CD14-positive monocyte (primary cell): ENCODE results near the gene CHKA. TPM values are rescaled to one million over a fixed set of nuclear protein-coding genes. Genes with fewer than 3 reads are reported as not detected.

Source experiments
- DNase-seq, 3 donors: peaks; one replicate each; pipeline ENCODE4 v3.0.0-alpha.2; 2011 to 2022
- H2AFZ ChIP-seq: 2 replicates; pipeline ENCODE4 v1.6.0; 2012; ENCODE audit warnings: mild to moderate bottlenecking, low read depth, low read length, inconsistent platforms; ENCODE audit not compliant: insufficient read depth, poor library complexity, severe bottlenecking
- H3K27ac ChIP-seq, 2 donors: 1 replicate in 1 of 2; 2 replicates in 1 of 2; pipeline ENCODE4 v1.5.1; 2012 to 2013; ENCODE audit warnings: low read length in 2 of 2, control low read depth in 1 of 2, inconsistent platforms in 1 of 2, low read depth in 1 of 2, mild to moderate bottlenecking in 1 of 2
- H3K27me3 ChIP-seq, 2 donors: one replicate each; pipeline versions ENCODE4 v1.6.0 to v1.6.1; 2011 to 2013; ENCODE audit warnings: low read length in 2 of 2; ENCODE audit not compliant: control insufficient read depth in 2 of 2, insufficient read depth in 2 of 2
- H3K36me3 ChIP-seq, 2 donors: replicated peaks in 1 of 2; 1 replicate in 1 of 2; 2 replicates in 1 of 2; pipeline versions ENCODE4 v1.5.1 to v1.6.1; 2012 to 2013; ENCODE audit warnings: low read length in 2 of 2, control low read depth in 1 of 2, inconsistent platforms in 1 of 2, mild to moderate bottlenecking in 1 of 2; ENCODE audit not compliant: insufficient read depth in 2 of 2, control insufficient read depth in 1 of 2
- H3K4me1 ChIP-seq, 2 donors: 1 replicate in 1 of 2; 2 replicates in 1 of 2; pipeline versions ENCODE4 v1.5.1 to v1.6.1; 2012 to 2013; ENCODE audit warnings: low read length in 2 of 2, control low read depth in 1 of 2, inconsistent platforms in 1 of 2, mild to moderate bottlenecking in 1 of 2, moderate library complexity in 1 of 2; ENCODE audit not compliant: insufficient read depth in 2 of 2, control insufficient read depth in 1 of 2
- H3K4me2 ChIP-seq: replicated peaks from 2 replicates; pipeline ENCODE3; 2012; ENCODE audit warnings: low read length, moderate library complexity, mild to moderate bottlenecking; ENCODE audit not compliant: poor library complexity, severe bottlenecking; ENCODE audit errors: extremely low read depth
- H3K4me3 ChIP-seq, 3 experiments: fragments of 200-600 bp in 1 of 3; sonication (generic) in 1 of 3; replicated peaks in 1 of 3; 1 replicate in 2 of 3; 2 replicates in 1 of 3; pipeline ENCODE4 v1.5.1; 2011 to 2013; ENCODE audit warnings: low read length in 3 of 3, mild to moderate bottlenecking in 3 of 3, control low read depth in 2 of 3, low read depth in 2 of 3, inconsistent platforms in 1 of 3, moderate library complexity in 1 of 3
- H3K79me2 ChIP-seq: 2 replicates; pipeline ENCODE4 v1.6.0; 2012; ENCODE audit warnings: mild to moderate bottlenecking, control low read depth, inconsistent platforms, low read length, moderate library complexity; ENCODE audit not compliant: insufficient read depth
- H3K9ac ChIP-seq: 2 replicates; pipeline ENCODE4 v1.6.0; 2017; ENCODE audit warnings: low read length, mild to moderate bottlenecking; ENCODE audit not compliant: insufficient read depth, poor library complexity, severe bottlenecking
- H3K9me3 ChIP-seq, 2 donors: replicated peaks in 1 of 2; 1 replicate in 1 of 2; 2 replicates in 1 of 2; pipeline versions ENCODE4 v1.5.1 to v1.6.1; 2012 to 2013; ENCODE audit warnings: low read length in 2 of 2, control low read depth in 1 of 2; ENCODE audit not compliant: control insufficient read depth in 1 of 2, insufficient read depth in 1 of 2
- H4K20me1 ChIP-seq: 2 replicates; pipeline ENCODE4 v1.6.0; 2012; ENCODE audit warnings: mild to moderate bottlenecking, low read length, control low read depth, moderate library complexity; ENCODE audit not compliant: insufficient read depth
- H3K27ac Mint-ChIP-seq, 7 donors: one replicate each; pipeline ENCODE4 v1.8.0; 2020; ENCODE audit warnings: mild to moderate bottlenecking in 7 of 7, mixed read lengths in 7 of 7, moderate library complexity in 6 of 7, inconsistent platforms in 2 of 7
- H3K27me3 Mint-ChIP-seq, 3 donors: one replicate each; pipeline ENCODE4 v1.8.0; 2021 to 2022; ENCODE audit warnings: low read depth in 3 of 3, mild to moderate bottlenecking in 3 of 3, mixed read lengths in 3 of 3, moderate library complexity in 3 of 3, inconsistent platforms in 1 of 3
- H3K36me3 Mint-ChIP-seq, 2 donors: one replicate each; pipeline ENCODE4 v1.8.0; 2020; ENCODE audit warnings: mixed read lengths in 2 of 2, inconsistent platforms in 1 of 2, mild to moderate bottlenecking in 1 of 2
- H3K4me1 Mint-ChIP-seq: one replicate; pipeline ENCODE4 v1.8.0; 2020; ENCODE audit warnings: mild to moderate bottlenecking, mixed read lengths
- H3K4me3 Mint-ChIP-seq, 2 donors: one replicate each; pipeline ENCODE4 v1.8.0; 2020; ENCODE audit warnings: mild to moderate bottlenecking in 2 of 2, mixed read lengths in 2 of 2, moderate library complexity in 1 of 2
- H3K9me3 Mint-ChIP-seq, 7 donors: one replicate each; pipeline ENCODE4 v1.8.0; 2020 to 2022; ENCODE audit warnings: mixed read lengths in 7 of 7, mild to moderate bottlenecking in 6 of 7, moderate library complexity in 6 of 7, inconsistent platforms in 2 of 7
- WGBS: methylation state at CpG from one replicate; pipeline ENCODE4 v1.1.5; 2013; ENCODE audit warnings: missing lambda C conversion rate; ENCODE audit not compliant: insufficient coverage; 5-methylcytosine and 5-hydroxymethylcytosine counted together
- intact Hi-C, 2 donors: fragments of 100-400 bp; cut with micrococcal nuclease; formaldehyde crosslinking; loops; one replicate each; pipeline versions ENCODE4 v1.15.0 to v1.15.1; 2023
- polyA plus RNA-seq, 3 donors: library from polyadenylated mRNA; depleted of rRNA in 1 of 3; unstranded in 2 of 3; stranded (reverse) in 1 of 3; fragments of 300-500 nt in 2 of 3; fragments of >200 nt in 1 of 3; fragmentation: Illumina TruSeq in 2 of 3; gene quantifications; 1 replicate in 2 of 3; 2 replicates in 1 of 3; pipeline ENCODE4 v1.2.3, GENCODE V29; 2012 to 2021
- TF ChIP-seq, protein P1 (sequence below): fragments of 200-600 bp; IDR thresholded peaks from one replicate; pipeline ENCODE4 v1.8.0; 2022; ENCODE audit warnings: antibody characterized with exemption, mild to moderate bottlenecking

Gene CHKA
- polyA plus RNA-seq, 3 donors, result 2.8 to 20.9 (median 5.7) TPM

GRCh38 chr11:68016161-68016903, 104.9 kb downstream of the CHKA start:
- peaks cover 38 to 66% of the 10 kb centered on the region in 2 donors for H3K36me3 ChIP-seq
- peak overlapping the region; percentile 17 for H3K9ac ChIP-seq
- Mint-ChIP-seq H3K27me3 (peaks cover 0 to 3% (median 2%) of the 10 kb centered on the region in 3 donors), H3K4me1 (peaks cover 43% of the 10 kb centered on the region), H3K36me3 (peaks cover 45 to 72% of the 10 kb centered on the region in 2 donors), H3K9me3 (no peaks in the 10 kb centered on the region), H3K27ac (peak overlapping the region in 4 of 7 donors; percentile 20 to 52 (median 41)), H3K4me3 (no peak overlapping the region)
- intact Hi-C loops, result no loop called here
- no peaks in the 10 kb centered on the region for H3K27me3 ChIP-seq
- H3K79me2 ChIP-seq, result peaks cover 43% of the 10 kb centered on the region
- peak overlapping the region in 1 of 2 donors; percentile 14 for H3K27ac ChIP-seq
- H3K4me1 ChIP-seq, result peaks cover 37 to 39% of the 10 kb centered on the region in 2 donors
- TF ChIP-seq, protein P1, sequence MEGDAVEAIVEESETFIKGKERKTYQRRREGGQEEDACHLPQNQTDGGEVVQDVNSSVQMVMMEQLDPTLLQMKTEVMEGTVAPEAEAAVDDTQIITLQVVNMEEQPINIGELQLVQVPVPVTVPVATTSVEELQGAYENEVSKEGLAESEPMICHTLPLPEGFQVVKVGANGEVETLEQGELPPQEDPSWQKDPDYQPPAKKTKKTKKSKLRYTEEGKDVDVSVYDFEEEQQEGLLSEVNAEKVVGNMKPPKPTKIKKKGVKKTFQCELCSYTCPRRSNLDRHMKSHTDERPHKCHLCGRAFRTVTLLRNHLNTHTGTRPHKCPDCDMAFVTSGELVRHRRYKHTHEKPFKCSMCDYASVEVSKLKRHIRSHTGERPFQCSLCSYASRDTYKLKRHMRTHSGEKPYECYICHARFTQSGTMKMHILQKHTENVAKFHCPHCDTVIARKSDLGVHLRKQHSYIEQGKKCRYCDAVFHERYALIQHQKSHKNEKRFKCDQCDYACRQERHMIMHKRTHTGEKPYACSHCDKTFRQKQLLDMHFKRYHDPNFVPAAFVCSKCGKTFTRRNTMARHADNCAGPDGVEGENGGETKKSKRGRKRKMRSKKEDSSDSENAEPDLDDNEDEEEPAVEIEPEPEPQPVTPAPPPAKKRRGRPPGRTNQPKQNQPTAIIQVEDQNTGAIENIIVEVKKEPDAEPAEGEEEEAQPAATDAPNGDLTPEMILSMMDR, result no peak
- peaks cover 78% of the 10 kb centered on the region for H4K20me1 ChIP-seq
- no peaks in the 10 kb centered on the region for H3K9me3 ChIP-seq
- no peak for DNase-seq
- no peak overlapping the region for H2AFZ ChIP-seq
- 86% methylated on average over 13 of the region's 13 CpGs for WGBS
- H3K4me2 ChIP-seq, result no peak overlapping the region
- no peak overlapping the region for H3K4me3 ChIP-seq

- H3K4me1 ChIP-seq, result peaks cover 45 to 48% of the 10 kb centered on the region in 2 donors
- H3K27me3 Mint-ChIP-seq, result peaks cover 0 to 3% (median 2%) of the 10 kb centered on the region in 3 donors
- H3K9ac ChIP-seq, result no peak overlapping the region
- no peaks in the 10 kb centered on the region for H3K27me3 ChIP-seq
- no peak for DNase-seq
- H3K4me3 ChIP-seq, result no peak overlapping the region
- H3K4me1 Mint-ChIP-seq, result peaks cover 49% of the 10 kb centered on the region
- peaks cover 31 to 57% of the 10 kb centered on the region in 2 donors for H3K36me3 ChIP-seq
- no peaks in the 10 kb centered on the region for H3K9me3 ChIP-seq
- H3K4me3 Mint-ChIP-seq, result no peak overlapping the region
- peaks cover 39 to 63% of the 10 kb centered on the region in 2 donors for H3K36me3 Mint-ChIP-seq
- no peak overlapping the region for H3K27ac Mint-ChIP-seq
- no peak overlapping the region for H3K4me2 ChIP-seq
- H3K79me2 ChIP-seq, result peaks cover 52% of the 10 kb centered on the region
- WGBS, result 100% methylated on average over 2 of the region's 8 CpGs
- TF ChIP-seq, protein P1, result no peak
- peaks cover 78% of the 10 kb centered on the region for H4K20me1 ChIP-seq
- H2AFZ ChIP-seq, result no peak overlapping the region
- no peak overlapping the region for H3K27ac ChIP-seq
- H3K9me3 Mint-ChIP-seq, result no peaks in the 10 kb centered on the region
- intact Hi-C loops, result no loop called here
These were observed 105.7 kb downstream of the CHKA start for GRCh38 chr11:68015467-68015866.
